ENCODE measurements around the gene CRYAB.

DNA sequence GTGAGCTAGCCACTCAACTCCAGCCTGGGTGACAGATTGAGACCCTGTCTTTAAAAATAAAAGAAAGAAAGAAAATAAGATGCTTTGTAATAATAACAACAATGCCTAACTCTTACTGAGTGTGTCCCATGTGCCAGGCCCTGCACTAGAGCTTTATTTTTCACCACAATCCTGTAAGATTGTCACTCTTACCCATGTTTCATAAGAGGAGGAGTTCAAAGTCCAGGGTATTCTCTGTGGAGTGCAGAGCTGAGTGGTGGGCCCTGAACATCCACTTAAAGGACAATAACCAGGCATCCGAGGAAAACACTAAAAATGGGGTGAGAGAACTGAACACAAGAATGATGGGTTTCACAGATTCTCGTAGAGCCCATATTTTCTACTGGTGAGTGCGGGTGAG, 6.2 kb upstream of the CRYAB start:
- TF ChIP-seq CTCF (IDR thresholded peaks at IDR 0.05): no peak
- no peak for TF ChIP-seq POLR2A (IDR thresholded peaks at IDR 0.05)

Measured in testis (tissue), 2 donors.